Stimulated activated memory B cell treated with anti-CD40 and anti-IgM and Interleukin-4, amounts not matched to agents 10 μg/mL and 1 μg/mL and 100 μg/mL, for 72 hours (primary cell): ENCODE results near the gene HDAC4.

ENCODE experiments used
- ATAC-seq: fragments of 150-1000 bp; cut with Tn5 transposase; 2 replicates; pipeline ENCODE4 v1.10.0; 2021
- H3K27ac Mint-ChIP-seq: one replicate; pipeline ENCODE4 v1.8.0; 2022; ENCODE audit warnings: mild to moderate bottlenecking, mixed read lengths
- H3K27me3 Mint-ChIP-seq: one replicate; pipeline ENCODE4 v1.8.0; 2022; ENCODE audit warnings: mixed read lengths
- H3K36me3 Mint-ChIP-seq: one replicate; pipeline ENCODE4 v1.8.0; 2022; ENCODE audit warnings: mixed read lengths
- H3K4me1 Mint-ChIP-seq: one replicate; pipeline ENCODE4 v1.8.0; 2022; ENCODE audit warnings: mixed read lengths
- H3K4me3 Mint-ChIP-seq: one replicate; pipeline ENCODE4 v1.8.0; 2022; ENCODE audit warnings: mild to moderate bottlenecking, moderate library complexity, mixed read lengths
- H3K9me3 Mint-ChIP-seq: one replicate; pipeline ENCODE4 v1.8.0; 2022; ENCODE audit warnings: mixed read lengths

HDAC4 gene

DNA sequence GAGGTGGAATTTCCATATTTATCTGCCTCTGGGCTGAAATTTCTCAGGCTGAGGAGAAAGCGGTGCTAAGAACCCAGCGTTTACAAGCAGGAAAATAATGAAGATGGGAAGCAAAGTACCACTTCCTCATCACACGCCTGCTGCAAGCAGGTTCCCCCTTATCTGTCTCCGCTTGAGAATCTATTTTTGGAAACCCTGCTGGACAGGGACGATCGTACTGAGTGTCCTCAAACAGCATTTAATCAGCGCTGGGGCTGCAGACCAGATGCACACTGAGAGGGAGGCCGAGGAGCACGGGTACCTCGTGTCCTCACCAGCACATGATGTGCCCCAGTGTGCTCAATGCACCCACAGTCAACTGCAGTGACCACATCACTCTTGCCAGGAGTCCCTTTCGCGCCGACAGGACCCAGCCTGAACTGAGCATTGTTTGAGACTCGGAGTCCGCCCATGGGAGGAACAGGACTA, 160.4 kb downstream of the HDAC4 start:
- Mint-ChIP-seq H3K27ac (no peak overlapping the region), H3K36me3 (no peaks in the 10 kb centered on the region), H3K27me3 (no peaks in the 10 kb centered on the region), H3K4me1 (peaks cover 22% of the 10 kb centered on the region), H3K9me3 (no peaks in the 10 kb centered on the region), H3K4me3 (no peak overlapping the region)
- ATAC-seq, result no peak

- Mint-ChIP-seq H3K4me1 (peaks cover 22% of the 10 kb centered on the region), H3K27me3 (no peaks in the 10 kb centered on the region), H3K36me3 (no peaks in the 10 kb centered on the region), H3K27ac (no peak overlapping the region), H3K4me3 (no peak overlapping the region), H3K9me3 (no peaks in the 10 kb centered on the region)
- ATAC-seq, result no peak
Measured at GRCh38 chr2:239239607-239240413, 161.0 kb downstream of the HDAC4 start.

DNA sequence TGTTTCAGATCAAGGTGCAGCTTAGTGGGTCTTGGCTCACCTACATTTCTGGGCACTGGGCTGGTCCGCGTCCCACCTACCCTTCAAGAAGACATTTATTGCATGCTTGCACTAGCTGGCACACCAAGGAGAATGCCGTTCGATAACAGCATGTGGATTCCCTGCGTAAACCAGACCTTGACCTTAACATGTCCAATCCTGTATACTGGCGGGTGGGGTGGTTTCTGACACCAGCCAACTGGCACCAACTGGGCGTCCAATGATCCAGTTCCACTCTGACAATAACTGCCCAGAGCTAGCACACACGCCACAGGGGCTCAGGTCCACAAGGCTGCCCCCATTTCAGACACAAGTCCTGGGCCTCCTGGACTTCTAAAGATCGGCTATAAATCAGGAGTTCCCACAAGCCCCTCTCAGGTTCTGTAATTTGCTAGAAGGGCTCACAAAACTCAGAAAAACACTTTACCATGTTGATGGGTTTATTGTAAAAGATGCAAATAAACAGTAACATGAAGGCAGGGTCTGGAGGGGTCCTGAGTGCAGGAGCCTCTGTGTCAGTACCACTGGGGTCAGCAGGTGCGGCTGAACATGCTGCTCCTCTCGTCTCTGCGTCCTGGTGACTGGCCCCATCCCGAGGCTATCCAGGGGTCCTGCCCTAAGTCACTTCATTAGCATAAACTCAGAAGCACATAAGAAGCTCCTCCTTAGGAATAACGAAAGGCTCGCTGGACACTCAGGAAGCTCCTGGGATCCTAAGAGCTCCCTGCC, 161.8 kb downstream of the HDAC4 start:
- H3K4me1 Mint-ChIP-seq, result peaks cover 22% of the 10 kb centered on the region
- H3K27ac Mint-ChIP-seq, result no peak overlapping the region
- H3K27me3 Mint-ChIP-seq, result no peaks in the 10 kb centered on the region
- H3K4me3 Mint-ChIP-seq, result no peak overlapping the region
- no peaks in the 10 kb centered on the region for H3K9me3 Mint-ChIP-seq
- ATAC-seq, result no peak
- H3K36me3 Mint-ChIP-seq, result no peaks in the 10 kb centered on the region

GRCh38 chr2:239238381-239238780, 162.4 kb downstream of the HDAC4 start:
- H3K4me1 Mint-ChIP-seq, result peaks cover 22% of the 10 kb centered on the region
- no peaks in the 10 kb centered on the region for H3K36me3 Mint-ChIP-seq
- no peak overlapping the region for H3K27ac Mint-ChIP-seq
- no peak overlapping the region for H3K4me3 Mint-ChIP-seq
- ATAC-seq, result no peak
- H3K27me3 Mint-ChIP-seq, result no peaks in the 10 kb centered on the region
- no peaks in the 10 kb centered on the region for H3K9me3 Mint-ChIP-seq

GRCh38 chr2:239236808-239237205, 164.0 kb downstream of the HDAC4 start:
- ATAC-seq, result no peak
- Mint-ChIP-seq H3K27ac (no peak overlapping the region), H3K4me1 (peaks cover 18% of the 10 kb centered on the region), H3K4me3 (no peak overlapping the region), H3K9me3 (no peaks in the 10 kb centered on the region), H3K27me3 (no peaks in the 10 kb centered on the region), H3K36me3 (no peaks in the 10 kb centered on the region)

DNA sequence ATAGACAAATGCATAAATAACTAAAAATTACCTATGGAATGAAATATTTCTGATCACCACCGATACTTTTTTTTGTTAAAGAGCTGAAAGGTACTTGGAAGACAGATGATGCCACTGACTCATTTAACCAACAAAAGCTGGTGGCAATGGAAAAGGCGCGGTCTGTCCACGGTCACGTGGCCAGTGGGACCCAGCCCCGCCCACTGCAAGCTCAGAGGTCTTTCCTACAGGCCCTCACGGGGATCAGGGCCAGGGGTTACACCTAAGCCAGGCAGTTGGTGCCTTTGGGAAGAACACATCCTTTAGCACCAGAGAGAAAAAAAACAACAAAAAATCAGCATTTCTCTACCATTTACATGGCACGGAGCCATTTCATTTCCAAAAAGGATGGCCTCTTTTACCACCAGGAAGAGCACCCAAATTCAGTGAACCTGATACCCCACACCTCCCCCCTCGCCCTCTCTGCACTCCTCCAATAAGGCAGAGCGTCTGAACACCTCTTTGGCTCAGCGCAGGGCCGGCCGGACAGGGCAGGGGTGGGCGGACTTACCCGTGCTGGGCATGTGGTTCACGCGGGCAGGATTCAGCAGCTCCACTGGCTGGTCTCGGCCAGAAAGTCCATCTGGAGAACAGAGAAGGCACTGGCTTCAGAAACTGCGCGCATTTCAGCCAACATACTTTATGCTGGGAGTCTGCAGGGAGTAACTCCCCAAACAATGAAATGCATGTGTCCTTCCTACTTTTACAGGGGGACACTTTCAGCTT, 164.6 kb downstream of the HDAC4 start:
- Mint-ChIP-seq H3K4me1 (peaks cover 15% of the 10 kb centered on the region), H3K9me3 (no peaks in the 10 kb centered on the region), H3K27ac (no peak overlapping the region), H3K36me3 (no peaks in the 10 kb centered on the region), H3K4me3 (no peak overlapping the region), H3K27me3 (no peaks in the 10 kb centered on the region)
- no peak for ATAC-seq

DNA sequence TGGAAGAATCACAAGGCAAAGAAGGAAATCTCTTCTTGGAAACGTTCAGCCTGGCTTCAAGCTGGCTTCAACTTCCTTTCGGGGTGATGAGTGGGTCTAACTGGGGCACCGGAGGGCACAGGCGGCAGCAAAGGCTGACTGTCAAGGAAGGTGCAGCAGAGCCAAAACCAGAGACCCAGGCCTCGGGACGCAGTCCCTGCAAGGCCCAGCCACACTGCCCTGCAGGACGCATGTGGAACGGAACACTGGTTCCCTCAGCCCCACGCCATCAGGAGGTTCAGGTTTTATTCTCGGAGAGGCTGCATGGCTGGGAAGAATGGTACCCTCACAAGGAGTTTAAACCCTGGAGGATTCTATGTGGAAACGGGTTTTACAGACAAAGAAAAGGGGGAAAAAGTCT, 165.5 kb downstream of the HDAC4 start:
- no peak overlapping the region for H3K4me3 Mint-ChIP-seq
- no peaks in the 10 kb centered on the region for H3K27me3 Mint-ChIP-seq
- H3K36me3 Mint-ChIP-seq, result no peaks in the 10 kb centered on the region
- no peak for ATAC-seq
- H3K4me1 Mint-ChIP-seq, result peaks cover 10% of the 10 kb centered on the region
- no peak overlapping the region for H3K27ac Mint-ChIP-seq
- H3K9me3 Mint-ChIP-seq, result no peaks in the 10 kb centered on the region

- no peak for ATAC-seq
- Mint-ChIP-seq H3K27ac (no peak overlapping the region), H3K4me3 (no peak overlapping the region), H3K9me3 (no peaks in the 10 kb centered on the region), H3K36me3 (no peaks in the 10 kb centered on the region), H3K4me1 (peaks cover 2% of the 10 kb centered on the region), H3K27me3 (no peaks in the 10 kb centered on the region)
Measured at GRCh38 chr2:239234191-239235175, 166.3 kb downstream of the HDAC4 start.

- Mint-ChIP-seq H3K27me3 (no peaks in the 10 kb centered on the region), H3K36me3 (no peaks in the 10 kb centered on the region), H3K4me1 (no peaks in the 10 kb centered on the region), H3K9me3 (no peaks in the 10 kb centered on the region), H3K27ac (no peak overlapping the region), H3K4me3 (no peak overlapping the region)
- no peak for ATAC-seq
Measured at GRCh38 chr2:239233576-239233975, 167.2 kb downstream of the HDAC4 start.

- Mint-ChIP-seq H3K27me3 (no peaks in the 10 kb centered on the region), H3K36me3 (no peaks in the 10 kb centered on the region), H3K4me1 (no peaks in the 10 kb centered on the region), H3K9me3 (no peaks in the 10 kb centered on the region), H3K4me3 (no peak overlapping the region), H3K27ac (no peak overlapping the region)
- no peak for ATAC-seq
Measured at GRCh38 chr2:239232195-239232578, 168.6 kb downstream of the HDAC4 start.

DNA sequence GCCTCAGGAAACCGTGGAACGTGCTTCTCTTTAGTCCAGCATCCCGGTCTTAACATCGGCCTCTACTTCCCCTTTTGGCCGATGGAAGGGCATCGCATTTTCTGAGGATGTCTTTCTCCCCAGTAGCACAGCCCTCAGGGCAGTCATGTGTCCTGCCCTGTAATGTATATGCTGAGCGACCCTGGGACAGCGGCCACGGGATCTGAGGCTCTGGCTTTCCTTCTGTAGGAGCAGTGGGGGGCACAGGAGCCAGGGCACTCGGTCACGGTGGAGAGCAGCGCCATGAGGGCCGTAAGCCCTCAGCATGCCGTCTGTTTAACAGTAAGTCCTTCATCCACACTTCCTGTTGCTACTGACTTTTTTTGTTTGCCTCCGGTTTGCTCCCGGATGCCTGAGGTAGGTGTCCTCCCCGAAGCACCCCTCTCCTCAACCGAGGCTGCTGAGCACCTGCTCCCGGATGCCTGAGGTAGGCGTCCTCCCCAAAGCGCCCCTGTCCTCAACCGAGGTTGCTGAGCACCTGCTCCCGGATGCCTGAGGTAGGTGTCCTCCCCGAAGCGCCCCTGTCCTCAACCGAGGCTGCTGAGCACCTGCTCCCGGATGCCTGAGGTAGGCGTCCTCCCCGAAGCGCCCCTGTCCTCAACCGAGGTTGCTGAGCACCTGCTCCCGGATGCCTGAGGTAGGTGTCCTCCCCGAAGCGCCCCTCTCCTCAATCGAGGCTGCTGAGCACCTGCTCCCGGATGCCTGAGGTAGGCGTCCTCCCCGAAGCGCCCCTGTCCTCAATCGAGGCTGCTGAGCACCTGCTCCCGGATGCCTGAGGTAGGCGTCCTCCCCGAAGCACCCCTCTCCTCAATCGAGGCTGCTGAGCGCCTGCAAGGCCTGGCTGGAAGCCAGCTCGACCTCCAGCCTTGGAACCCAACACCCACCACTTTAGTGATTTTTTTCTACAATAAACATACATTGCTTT, 169.3 kb downstream of the HDAC4 start:
- Mint-ChIP-seq H3K4me3 (no peak overlapping the region), H3K27ac (no peak overlapping the region), H3K9me3 (no peaks in the 10 kb centered on the region), H3K4me1 (no peaks in the 10 kb centered on the region), H3K36me3 (no peaks in the 10 kb centered on the region), H3K27me3 (no peaks in the 10 kb centered on the region)
- no peak for ATAC-seq

DNA sequence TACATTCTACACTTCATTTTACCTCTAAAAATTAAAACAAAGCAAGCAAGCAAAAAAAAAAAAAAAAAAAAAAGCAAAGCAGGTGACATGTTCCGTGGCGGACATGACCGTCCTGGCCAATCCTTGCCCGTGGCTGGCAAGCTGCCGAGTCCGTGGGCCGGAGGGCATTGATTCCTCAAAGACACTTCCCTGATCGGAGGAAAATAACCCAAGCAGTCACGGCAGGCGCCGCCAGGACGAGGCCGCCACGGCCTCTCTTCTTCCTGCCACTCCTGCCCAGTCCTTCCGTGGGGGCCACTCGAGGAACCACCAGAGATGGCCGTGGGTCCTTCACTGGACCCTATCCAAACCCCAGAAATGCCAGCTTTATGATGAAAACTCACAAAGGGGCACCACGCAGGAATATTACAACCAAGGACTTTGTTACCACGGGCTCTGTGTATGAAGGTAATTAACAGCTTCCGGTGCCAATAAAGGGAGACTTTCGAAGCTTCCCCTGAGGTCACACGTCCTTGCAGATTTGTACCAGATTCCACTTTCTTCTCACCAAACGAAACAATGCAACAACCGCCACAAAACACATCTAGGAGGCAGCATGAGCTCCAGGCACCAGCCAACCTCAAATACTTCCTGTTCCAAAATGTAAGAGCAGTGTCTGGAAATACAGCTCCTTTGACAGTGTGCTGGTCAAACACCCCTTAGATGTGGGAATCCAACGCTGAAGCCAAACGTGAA, 170.3 kb downstream of the HDAC4 start:
- H3K27me3 Mint-ChIP-seq, result no peaks in the 10 kb centered on the region
- no peak overlapping the region for H3K27ac Mint-ChIP-seq
- no peak overlapping the region for H3K4me3 Mint-ChIP-seq
- no peaks in the 10 kb centered on the region for H3K36me3 Mint-ChIP-seq
- H3K4me1 Mint-ChIP-seq, result no peaks in the 10 kb centered on the region
- no peaks in the 10 kb centered on the region for H3K9me3 Mint-ChIP-seq
- no peak for ATAC-seq
